GM12891 (cell line): ENCODE measurements around the gene GLYAT.

ENCODE experiments used
- DNase-seq: peaks from one replicate; pipeline ENCODE4 v3.0.0; 2011; ENCODE audit warnings: low spot score; ENCODE audit not compliant: insufficient read length
- FAIRE-seq: peaks from 2 replicates; lab custom pipeline; 2011; peaks lifted over from hg19 to GRCh38; lab: Jason Lieb, UNC
- PAX5 ChIP-seq: IDR thresholded peaks from 2 replicates; pipeline ENCODE4 v1.6.1; 2011; ENCODE audit warnings: low read length, moderate library complexity, mild to moderate bottlenecking; ENCODE audit not compliant: insufficient read depth, severe bottlenecking
- POLR2A ChIP-seq: IDR thresholded peaks from 2 replicates; pipeline ENCODE4 v1.6.1; 2011; ENCODE audit warnings: low read depth, low read length, control low read depth
- POLR2AphosphoS5 ChIP-seq: IDR thresholded peaks from 2 replicates; pipeline ENCODE4 v1.6.1; 2011; ENCODE audit warnings: low read depth, low read length, control low read depth
- POU2F2 ChIP-seq: IDR thresholded peaks from 2 replicates; pipeline ENCODE4 v1.6.1; 2011; ENCODE audit warnings: low read depth, mild to moderate bottlenecking, control low read depth, low read length, moderate library complexity
- SPI1 ChIP-seq: IDR thresholded peaks from 2 replicates; pipeline ENCODE4 v1.6.1; 2011; ENCODE audit warnings: low read depth, low read length, control low read depth
- TAF1 ChIP-seq: IDR thresholded peaks from 2 replicates; pipeline ENCODE4 v1.6.1; 2011; ENCODE audit warnings: low read depth, low read length, control low read depth

The GLYAT gene

DNA sequence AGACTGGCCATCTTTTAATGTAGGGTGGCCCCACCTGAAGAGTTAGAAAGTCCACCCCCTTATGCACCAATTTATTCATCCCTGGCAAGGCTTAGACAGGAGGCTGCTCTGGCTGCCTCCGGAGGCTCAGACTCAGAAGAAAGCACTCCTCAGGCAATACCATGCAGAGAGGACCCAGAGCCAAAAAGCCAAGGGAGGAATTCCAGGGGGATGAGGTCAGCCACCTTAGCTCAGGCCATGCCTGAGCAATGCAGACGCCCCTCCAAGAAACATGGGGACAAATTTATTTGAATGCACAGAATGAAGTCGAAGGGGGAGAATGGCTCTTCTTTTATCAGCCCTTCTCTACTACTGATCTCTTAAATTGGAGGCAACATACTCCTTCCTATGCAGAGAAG is 39.7 kb upstream of the GLYAT start:
- DNase-seq (no peak), FAIRE-seq (no peak)
- no peak for TF ChIP-seq POLR2AphosphoS5
- TF ChIP-seq PAX5: no peak

DNA sequence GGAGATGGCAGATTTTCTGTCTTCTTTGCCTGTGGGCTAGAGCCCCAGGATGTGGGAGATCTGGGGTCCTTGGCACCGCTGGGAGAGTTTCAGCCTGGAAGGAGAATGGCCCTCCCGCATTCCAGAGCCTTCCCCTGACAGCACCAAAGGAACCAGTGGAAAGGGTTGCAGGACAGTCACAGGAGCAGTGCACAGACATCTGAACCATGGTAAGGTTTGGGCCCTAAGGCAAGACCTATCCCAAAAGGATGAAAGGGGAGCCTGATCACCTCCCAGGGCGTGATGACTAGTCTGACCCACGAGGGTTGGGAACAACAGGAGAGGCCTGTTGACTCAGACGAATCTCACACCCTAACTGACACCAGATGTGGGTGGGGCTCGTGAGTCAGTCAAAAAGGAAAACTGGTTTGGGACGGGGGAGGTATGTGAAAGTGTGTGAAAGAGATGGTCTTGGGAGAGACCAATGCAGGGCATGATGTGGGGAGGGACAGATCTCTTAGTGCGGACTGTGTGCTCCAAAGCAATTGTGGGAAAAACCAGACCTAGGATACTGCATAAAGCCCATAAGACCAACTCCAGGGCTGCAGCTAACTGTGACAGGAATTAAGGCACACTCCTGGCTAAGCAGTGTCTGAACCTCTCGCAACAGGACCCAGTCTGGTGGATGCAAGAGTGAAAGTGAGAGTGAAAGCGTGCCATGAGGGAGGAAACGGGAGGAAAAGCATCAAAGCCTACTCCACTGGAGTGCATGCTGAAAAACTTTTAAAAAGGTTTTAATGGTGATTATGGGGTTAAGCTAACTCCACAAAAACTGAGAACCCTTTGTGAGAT is 39.1 kb upstream of the GLYAT start:
- DNase-seq (no peak), FAIRE-seq (no peak)
- TF ChIP-seq POLR2A (no peak), POU2F2 (no peak), SPI1 (no peak), PAX5 (no peak), POLR2AphosphoS5 (no peak)

DNA sequence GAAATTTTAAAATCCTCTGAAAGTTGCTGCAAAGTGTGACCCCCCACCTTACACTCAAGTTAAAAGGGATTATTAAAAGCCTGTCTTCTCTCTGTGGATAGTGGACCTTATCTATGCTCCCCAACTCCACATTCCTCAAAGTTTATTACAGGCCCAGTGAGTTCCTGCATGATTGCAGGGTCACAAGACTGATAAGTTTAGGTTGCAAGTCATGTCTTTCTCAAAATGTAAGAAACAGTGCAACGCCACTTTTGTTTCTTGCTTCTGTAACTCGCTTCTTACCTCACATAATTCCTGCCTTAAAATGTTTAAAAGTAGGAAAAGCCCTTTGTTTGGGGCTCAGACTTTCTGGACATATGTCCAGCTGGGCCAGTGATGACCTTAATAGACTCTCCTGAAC is 38.4 kb upstream of the GLYAT start:
- TF ChIP-seq POLR2AphosphoS5 (no peak), TAF1 (no peak), SPI1 (no peak), POU2F2 (no peak), PAX5 (no peak), POLR2A (no peak)
- no peak for DNase-seq
- FAIRE-seq: no peak

DNA sequence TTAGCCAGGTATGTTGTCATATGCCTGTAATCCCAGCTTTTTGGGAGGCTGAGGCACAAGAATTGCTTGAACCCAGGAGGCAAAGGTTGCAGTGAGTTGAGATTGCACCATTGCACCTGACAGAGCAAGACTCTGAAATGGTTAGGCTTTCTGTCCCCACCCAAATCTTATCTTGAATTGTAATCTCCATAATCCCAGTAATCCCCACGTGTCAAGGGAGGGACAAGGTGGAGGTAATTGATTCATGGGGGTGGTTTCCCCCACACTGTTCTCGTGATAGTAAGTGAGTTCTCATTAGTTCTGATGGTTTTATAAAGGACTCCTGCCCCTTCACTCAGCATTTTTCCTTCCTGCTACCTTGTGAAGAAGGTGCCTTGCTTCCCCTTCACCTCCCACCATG is 37.6 kb upstream of the GLYAT start:
- TF ChIP-seq POLR2A (no peak), TAF1 (no peak), POLR2AphosphoS5 (no peak), PAX5 (no peak)
- FAIRE-seq: no peak

DNA sequence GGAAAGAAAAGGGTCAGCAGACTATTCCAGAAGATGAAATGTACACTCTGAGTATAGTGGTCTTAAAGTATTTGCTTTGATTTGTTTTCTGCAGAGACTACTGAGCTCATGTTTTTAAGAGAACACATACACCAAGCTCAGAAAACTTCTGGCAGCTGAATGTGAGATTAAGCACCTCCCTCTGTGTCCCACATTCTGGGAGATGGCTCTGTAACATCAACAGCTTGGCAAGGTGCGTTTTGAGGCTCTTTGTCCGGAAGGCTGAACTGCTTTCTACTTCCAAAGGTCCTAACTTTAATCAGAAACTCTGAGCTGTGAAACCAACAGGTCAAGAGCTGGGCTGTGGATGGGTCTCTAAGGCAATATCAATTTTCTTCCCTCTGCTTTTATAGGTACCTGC is 36.4 kb upstream of the GLYAT start:
- no peak for FAIRE-seq
- no peak for DNase-seq
- TF ChIP-seq SPI1 (no peak), PAX5 (no peak), POLR2AphosphoS5 (no peak), POU2F2 (no peak), TAF1 (no peak), POLR2A (no peak)

More for the DNA sequence above, 37.6 kb upstream of the GLYAT start:
- DNase-seq: no peak

DNA sequence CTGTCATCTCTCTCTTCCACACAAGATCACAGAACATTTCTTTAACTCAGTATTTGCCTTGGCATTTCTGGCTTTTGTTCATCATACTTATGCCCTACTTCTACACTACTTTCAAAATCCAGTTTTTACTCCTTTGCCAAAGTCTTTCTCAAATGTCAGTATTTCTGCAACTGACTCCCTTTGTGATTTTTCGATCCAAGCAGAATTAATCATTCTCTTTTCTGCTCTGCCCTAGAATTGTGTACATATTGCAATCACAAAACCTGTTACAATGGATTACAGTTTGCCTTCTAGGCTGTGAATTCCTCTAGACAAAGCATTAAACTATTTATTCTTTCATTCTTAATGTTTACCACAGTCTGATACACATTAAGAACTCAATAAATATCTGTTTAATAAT is 33.3 kb upstream of the GLYAT start:
- FAIRE-seq (no peak), DNase-seq (no peak)
- no peak for TF ChIP-seq POLR2A
- TF ChIP-seq TAF1: no peak
- TF ChIP-seq PAX5: no peak
- no peak for TF ChIP-seq POLR2AphosphoS5
- no peak for TF ChIP-seq POU2F2
- no peak for TF ChIP-seq SPI1

DNA sequence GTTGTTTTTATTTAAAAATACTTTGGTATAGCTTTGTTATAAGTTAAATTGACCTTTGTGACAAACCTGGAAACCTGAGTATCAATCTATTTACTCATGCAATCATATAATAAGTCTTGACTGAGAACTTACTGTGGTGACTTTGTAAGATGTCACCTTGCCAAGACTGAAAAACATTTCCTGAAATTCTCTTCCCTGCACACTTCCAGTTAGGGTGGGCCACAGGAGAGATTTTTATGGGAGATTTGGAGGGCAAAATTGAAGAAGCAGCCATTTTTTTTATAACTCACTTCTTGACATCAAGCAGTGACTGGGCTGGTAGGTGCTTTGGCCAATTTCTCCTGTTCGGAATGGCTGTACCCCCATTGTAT is 31.4 kb upstream of the GLYAT start:
- FAIRE-seq (no peak), DNase-seq (no peak)
- TF ChIP-seq POLR2AphosphoS5: no peak
- TF ChIP-seq TAF1: no peak
- TF ChIP-seq PAX5: no peak
- no peak for TF ChIP-seq POLR2A
- TF ChIP-seq POU2F2: no peak

DNA sequence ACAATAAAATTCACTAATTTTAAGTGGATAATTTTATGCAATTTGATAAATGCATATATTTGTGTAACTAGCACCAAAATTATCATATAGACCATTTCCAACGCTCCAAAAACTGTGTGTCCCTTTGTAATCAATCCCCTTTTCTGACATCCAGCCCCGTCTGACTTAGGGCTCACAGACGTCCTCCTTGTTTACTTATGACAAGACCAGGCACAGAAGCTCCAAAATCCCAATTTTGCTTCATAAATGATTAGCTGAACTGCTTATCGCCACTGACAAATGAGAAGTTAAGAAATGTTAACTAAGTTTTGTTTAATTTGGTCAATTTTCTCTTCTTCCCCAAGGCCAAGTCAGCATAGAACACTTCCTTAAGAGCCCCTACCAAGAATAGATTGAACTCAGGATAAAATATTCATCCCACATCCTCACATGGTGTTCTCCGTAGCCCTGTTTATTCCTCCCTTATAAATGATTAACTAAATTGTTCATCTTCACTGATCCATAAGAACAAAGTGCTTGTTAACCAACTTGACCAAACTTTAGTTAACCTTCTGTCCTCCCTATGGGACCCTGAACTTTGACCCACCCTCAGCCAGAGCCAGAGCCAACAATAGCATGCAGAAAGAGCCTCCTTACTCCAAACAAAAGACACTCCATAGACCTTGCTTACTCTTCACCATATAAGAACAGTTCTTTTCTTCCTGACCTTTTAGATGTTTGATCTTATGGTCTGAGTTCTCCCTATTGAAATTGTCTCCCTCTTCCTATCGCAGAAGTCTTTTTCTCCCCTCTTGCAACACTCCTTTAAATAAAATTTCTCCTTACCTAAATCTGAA is 30.8 kb upstream of the GLYAT start:
- DNase-seq (no peak), FAIRE-seq (no peak)
- TF ChIP-seq TAF1 (no peak), POLR2A (no peak), PAX5 (no peak), SPI1 (no peak), POU2F2 (no peak), POLR2AphosphoS5 (no peak)

DNA sequence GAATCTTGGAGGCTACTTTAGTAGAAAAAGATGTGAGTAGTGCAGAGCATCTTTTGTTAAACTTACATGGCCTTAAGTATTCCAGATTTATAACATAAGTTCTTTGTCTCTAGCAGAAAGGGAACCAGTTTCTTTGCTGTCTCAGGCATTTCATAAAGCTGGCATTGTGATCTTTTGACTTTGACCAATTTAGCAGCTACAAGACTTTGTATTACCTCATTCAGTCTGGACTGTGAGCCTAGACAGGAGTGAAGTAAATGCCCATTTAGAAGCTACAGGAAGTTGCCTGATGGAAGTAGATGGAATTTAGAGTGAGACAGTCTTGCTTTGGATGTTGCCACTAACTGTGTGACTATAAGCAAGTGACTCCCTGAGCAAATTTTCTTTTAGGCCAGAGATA is 25.7 kb upstream of the GLYAT start:
- no peak for FAIRE-seq
- no peak for TF ChIP-seq PAX5
- TF ChIP-seq POLR2AphosphoS5: no peak
- TF ChIP-seq SPI1: no peak
- TF ChIP-seq POU2F2: no peak
- TF ChIP-seq POLR2A: no peak
- no peak for TF ChIP-seq TAF1

DNA sequence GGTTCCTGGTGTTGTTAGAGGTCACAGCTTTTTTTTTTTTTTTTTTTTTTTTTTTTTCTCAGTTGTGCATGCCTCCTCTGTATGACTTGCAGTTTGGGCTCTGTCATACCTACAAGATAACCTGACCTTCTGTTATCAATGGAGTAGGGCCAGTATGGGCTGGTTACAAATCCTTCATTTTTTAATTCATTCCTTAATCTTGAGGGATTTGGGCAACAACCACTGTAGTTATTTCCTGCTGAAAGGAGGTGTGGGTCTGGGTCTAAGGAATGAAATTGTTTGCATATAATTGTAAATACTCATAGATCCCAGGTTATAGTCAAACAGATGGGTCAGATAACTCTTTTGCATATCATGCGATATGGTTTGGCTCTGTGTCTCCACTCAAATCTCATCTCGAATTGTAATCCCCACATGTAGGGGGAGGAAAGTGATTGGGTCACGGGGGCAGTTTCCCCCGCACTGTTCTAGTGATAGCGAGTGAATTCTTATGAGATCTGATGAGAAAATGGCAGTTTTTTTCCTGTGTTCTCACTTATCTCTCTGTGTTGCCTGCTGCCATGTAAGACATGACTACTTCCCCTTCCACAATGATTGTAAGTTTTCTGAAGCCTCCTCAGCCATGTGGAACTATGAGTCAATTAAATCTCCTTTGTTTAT is 14.1 kb upstream of the GLYAT start:
- TF ChIP-seq SPI1: no peak
- no peak for TF ChIP-seq POLR2AphosphoS5
- TF ChIP-seq POLR2A: no peak
- TF ChIP-seq TAF1: no peak
- no peak for TF ChIP-seq POU2F2
- TF ChIP-seq PAX5: no peak
- DNase-seq (no peak), FAIRE-seq (no peak)

More for the DNA sequence above, 25.7 kb upstream of the GLYAT start:
- no peak for DNase-seq
